Thoracic aorta (tissue), 2 donors: ENCODE data around the gene ADGRG3. TPM values are rescaled to one million over a fixed set of nuclear protein-coding genes. Genes with fewer than 3 reads are reported as not detected.

Source experiments
- ATAC-seq: fragments of 150-250 bp; one replicate; pipeline ENCODE4 v1.8.0; 2017; ENCODE audit warnings: low read depth; ENCODE audit not compliant: insufficient number of reproducible peaks, low FRiP score
- DNase-seq: peaks from one replicate; pipeline ENCODE4 v3.0.0-alpha.2; 2020; ENCODE audit warnings: low spot score
- H3K27ac ChIP-seq, 2 donors: fragments of 200-600 bp; sonication (generic); 1 replicate in 1 of 2; 2 replicates in 1 of 2; pipeline ENCODE4 v1.5.1; 2016; ENCODE audit warnings: mild to moderate bottlenecking in 2 of 2, moderate library complexity in 2 of 2
- H3K27me3 ChIP-seq: fragments of 200-600 bp; sonication (generic); replicated peaks from 2 replicates; pipeline ENCODE4 v1.6.0; 2016; ENCODE audit warnings: mild to moderate bottlenecking; ENCODE audit not compliant: insufficient read depth
- H3K36me3 ChIP-seq: fragments of 200-600 bp; sonication (generic); one replicate; pipeline ENCODE4 v1.5.1; 2016
- H3K4me1 ChIP-seq, 2 donors: fragments of 200-600 bp; sonication (generic); 1 replicate in 1 of 2; 2 replicates in 1 of 2; pipeline versions ENCODE4 v1.5.1 to v1.6.0; 2016; ENCODE audit warnings: low read depth in 2 of 2, mild to moderate bottlenecking in 1 of 2; ENCODE audit not compliant: control insufficient read depth in 1 of 2
- H3K4me3 ChIP-seq: fragments of 200-600 bp; sonication (generic); 2 replicates; pipeline ENCODE4 v1.5.1; 2016; ENCODE audit warnings: mild to moderate bottlenecking
- H3K9me3 ChIP-seq: fragments of 200-600 bp; sonication (generic); 2 replicates; pipeline ENCODE4 v1.5.1; 2016
- CTCF ChIP-seq: fragments of 200-600 bp; sonication (generic); IDR thresholded peaks from one replicate; pipeline ENCODE4 v1.5.1; 2019; ENCODE audit warnings: antibody characterized with exemption
- total RNA-seq, 2 donors: library from RNA; depleted of rRNA; stranded (reverse); fragments of >200 nt; gene quantifications; one replicate each; pipeline versions ENCODE4 v1.1.0 to v1.2.3, GENCODE V29; 2016

ADGRG3 gene
- total RNA-seq, 2 donors from 2014 or later, result 0.41 to 5.1 TPM

- no peak for TF ChIP-seq CTCF
- ATAC-seq, result no peak
- H3K9me3 ChIP-seq, result no peaks in the 10 kb centered on the region
- no peaks in the 10 kb centered on the region for H3K27me3 ChIP-seq
- H3K4me3 ChIP-seq, result no peak overlapping the region
- H3K36me3 ChIP-seq, result no peaks in the 10 kb centered on the region
- H3K4me1 ChIP-seq, result no peaks in the 10 kb centered on the region
- H3K27ac ChIP-seq, result no peak overlapping the region
- DNase-seq, result no peak
These were observed 22.8 kb downstream of the ADGRG3 start for GRCh38 chr16:57690782-57691471.

- H3K4me3 ChIP-seq, result no peak overlapping the region
- no peaks in the 10 kb centered on the region for H3K9me3 ChIP-seq
- no peak overlapping the region for H3K27ac ChIP-seq
- no peaks in the 10 kb centered on the region for H3K27me3 ChIP-seq
- no peaks in the 10 kb centered on the region for H3K4me1 ChIP-seq
- ATAC-seq (no peak), DNase-seq (no peak)
- no peaks in the 10 kb centered on the region for H3K36me3 ChIP-seq
- TF ChIP-seq CTCF, result no peak
These were observed 24.5 kb downstream of the ADGRG3 start for GRCh38 chr16:57692636-57693035.

DNA sequence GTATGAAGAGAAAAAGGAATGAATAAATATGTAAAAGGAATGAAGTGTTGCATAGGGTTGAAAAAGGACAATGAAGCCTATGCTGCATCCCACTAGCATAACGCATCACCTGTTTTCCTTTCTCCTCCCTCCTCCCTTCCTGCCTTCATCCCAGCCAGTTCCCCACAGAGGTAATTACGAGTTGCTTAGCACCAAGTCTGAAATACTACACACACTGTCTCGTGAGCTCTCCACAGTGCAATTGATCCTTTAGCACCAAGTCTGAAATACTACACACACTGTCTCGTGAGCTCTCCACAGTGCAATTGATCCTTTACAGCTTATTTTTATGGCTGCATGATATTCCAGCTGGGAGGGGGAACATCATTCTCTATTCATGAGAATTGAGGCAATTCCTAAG, 25.4 kb downstream of the ADGRG3 start:
- H3K27me3 ChIP-seq, result no peaks in the 10 kb centered on the region
- H3K9me3 ChIP-seq, result no peaks in the 10 kb centered on the region
- no peak for ATAC-seq
- H3K4me1 ChIP-seq, result no peaks in the 10 kb centered on the region
- no peak overlapping the region for H3K4me3 ChIP-seq
- no peak overlapping the region for H3K27ac ChIP-seq
- H3K36me3 ChIP-seq, result no peaks in the 10 kb centered on the region
- TF ChIP-seq CTCF, result no peak
- no peak for DNase-seq

GRCh38 chr16:57694231-57694724, 26.2 kb downstream of the ADGRG3 start:
- no peaks in the 10 kb centered on the region for H3K27me3 ChIP-seq
- no peaks in the 10 kb centered on the region for H3K4me1 ChIP-seq
- no peaks in the 10 kb centered on the region for H3K9me3 ChIP-seq
- no peak overlapping the region for H3K4me3 ChIP-seq
- H3K36me3 ChIP-seq, result no peaks in the 10 kb centered on the region
- DNase-seq (no peak), ATAC-seq (no peak)
- H3K27ac ChIP-seq, result no peak overlapping the region
- no peak for TF ChIP-seq CTCF

GRCh38 chr16:57694725-57695679, 26.9 kb downstream of the ADGRG3 start, which contains the start of gene DRC7:
Gene DRC7, plus strand, starts transcription at chr16:57694806. Its CDS starts 3,144 bp downstream, at chr16:57697950.
- no peaks in the 10 kb centered on the region for H3K36me3 ChIP-seq
- no peak within 1 kb of the TSS for H3K27ac ChIP-seq
- no peaks in the 10 kb centered on the region for H3K27me3 ChIP-seq
- H3K9me3 ChIP-seq, result no peaks in the 10 kb centered on the region
- DNase-seq, result no peak
- no peaks in the 10 kb centered on the region for H3K4me1 ChIP-seq
- no peak for TF ChIP-seq CTCF
- peak within 1 kb of the TSS; percentile 42 for H3K4me3 ChIP-seq
- no peak for ATAC-seq
